Measurements from ENCODE around the gene AIF1L.

The AIF1L gene

GRCh38 chr9:131090025-131090787 lies 6.1 kb upstream of the AIF1L start:
- Histone ChIP-seq H3K36me3 (ENCODE audit: control insufficient read depth in 5 of 5, insufficient read depth in 5 of 5, low read length in 5 of 5) (no peaks in the 10 kb centered on the region), H3K4me1 (ENCODE audit: control insufficient read depth in 5 of 5, insufficient read depth in 5 of 5, low read length in 5 of 5) (no peaks in the 10 kb centered on the region), H3K9me3 (ENCODE audit: control insufficient read depth in 5 of 5, low read length in 5 of 5) (no peaks in the 10 kb centered on the region), H3K4me3 (ENCODE audit: low read depth in 1 of 5, low read length in 5 of 5) (no peak overlapping the region), H3K27me3 (ENCODE audit: control insufficient read depth in 5 of 5, insufficient read depth in 4 of 5, low read length in 5 of 5) (peaks cover 12 to 22% (median 20%) of the 10 kb centered on the region in 5 donors), H3K9ac (ENCODE audit: low read length in 5 of 5) (no peak overlapping the region), H3K27ac (ENCODE audit: low read depth, low read length) (no peak overlapping the region)

- Histone ChIP-seq H3K36me3 (ENCODE audit: control insufficient read depth in 5 of 5, insufficient read depth in 5 of 5, low read length in 5 of 5) (no peaks in the 10 kb centered on the region), H3K4me3 (ENCODE audit: low read depth in 1 of 5, low read length in 5 of 5) (no peak overlapping the region), H3K27me3 (ENCODE audit: control insufficient read depth in 5 of 5, insufficient read depth in 4 of 5, low read length in 5 of 5) (peaks cover 19 to 27% (median 23%) of the 10 kb centered on the region in 5 donors), H3K4me1 (ENCODE audit: control insufficient read depth in 5 of 5, insufficient read depth in 5 of 5, low read length in 5 of 5) (peaks cover 1 to 8% (median 6%) of the 10 kb centered on the region in 5 donors), H3K9ac (ENCODE audit: low read length in 5 of 5) (no peak overlapping the region), H3K27ac (ENCODE audit: low read depth, low read length) (no peak overlapping the region), H3K9me3 (ENCODE audit: control insufficient read depth in 5 of 5, low read length in 5 of 5) (no peaks in the 10 kb centered on the region)
Measured at GRCh38 chr9:131091352-131091992, 4.9 kb upstream of the AIF1L start.

DNA sequence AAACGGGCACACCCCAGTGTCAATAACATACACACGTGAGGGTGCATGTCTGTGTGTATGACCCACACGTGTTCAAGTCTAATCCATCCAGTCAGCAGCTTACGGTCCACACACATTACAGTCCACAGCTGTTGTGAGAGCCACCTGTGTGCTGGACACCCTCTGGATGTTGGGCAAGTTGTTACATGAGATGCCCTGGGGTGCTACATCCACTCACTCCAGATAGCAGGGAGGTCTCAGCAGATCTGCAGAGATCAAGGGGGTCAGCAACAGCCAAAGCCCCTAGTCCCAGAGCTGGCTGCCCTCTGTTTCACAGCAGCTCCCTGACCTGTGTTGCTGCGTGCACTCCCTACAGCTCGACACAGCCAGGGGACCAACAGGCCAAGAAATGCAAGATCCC lies 4.3 kb upstream of the AIF1L start:
- no peak overlapping the region for H3K9ac ChIP-seq (ENCODE audit: low read length in 5 of 5)
- H3K36me3 ChIP-seq (ENCODE audit: control insufficient read depth in 5 of 5, insufficient read depth in 5 of 5, low read length in 5 of 5), result no peaks in the 10 kb centered on the region
- H3K4me3 ChIP-seq (ENCODE audit: low read depth in 1 of 5, low read length in 5 of 5), result no peak overlapping the region
- peaks cover 2 to 14% (median 10%) of the 10 kb centered on the region in 5 donors for H3K4me1 ChIP-seq (ENCODE audit: control insufficient read depth in 5 of 5, insufficient read depth in 5 of 5, low read length in 5 of 5)
- no peaks in the 10 kb centered on the region for H3K9me3 ChIP-seq (ENCODE audit: control insufficient read depth in 5 of 5, low read length in 5 of 5)
- peaks cover 22 to 33% (median 28%) of the 10 kb centered on the region in 5 donors for H3K27me3 ChIP-seq (ENCODE audit: control insufficient read depth in 5 of 5, insufficient read depth in 4 of 5, low read length in 5 of 5)
- H3K27ac ChIP-seq (ENCODE audit: low read depth, low read length), result no peak overlapping the region

GRCh38 chr9:131092548-131093440 lies 3.5 kb upstream of the AIF1L start:
- H3K27ac ChIP-seq (ENCODE audit: low read depth, low read length), result no peak overlapping the region
- H3K4me3 ChIP-seq (ENCODE audit: low read depth in 1 of 5, low read length in 5 of 5), result no peak overlapping the region
- H3K9ac ChIP-seq (ENCODE audit: low read length in 5 of 5), result no peak overlapping the region
- H3K9me3 ChIP-seq (ENCODE audit: control insufficient read depth in 5 of 5, low read length in 5 of 5), result no peaks in the 10 kb centered on the region
- H3K4me1 ChIP-seq (ENCODE audit: control insufficient read depth in 5 of 5, insufficient read depth in 5 of 5, low read length in 5 of 5), result peaks cover 2 to 21% (median 16%) of the 10 kb centered on the region in 5 donors
- H3K36me3 ChIP-seq (ENCODE audit: control insufficient read depth in 5 of 5, insufficient read depth in 5 of 5, low read length in 5 of 5), result no peaks in the 10 kb centered on the region
- peaks cover 25 to 39% (median 34%) of the 10 kb centered on the region in 5 donors for H3K27me3 ChIP-seq (ENCODE audit: control insufficient read depth in 5 of 5, insufficient read depth in 4 of 5, low read length in 5 of 5)

DNA sequence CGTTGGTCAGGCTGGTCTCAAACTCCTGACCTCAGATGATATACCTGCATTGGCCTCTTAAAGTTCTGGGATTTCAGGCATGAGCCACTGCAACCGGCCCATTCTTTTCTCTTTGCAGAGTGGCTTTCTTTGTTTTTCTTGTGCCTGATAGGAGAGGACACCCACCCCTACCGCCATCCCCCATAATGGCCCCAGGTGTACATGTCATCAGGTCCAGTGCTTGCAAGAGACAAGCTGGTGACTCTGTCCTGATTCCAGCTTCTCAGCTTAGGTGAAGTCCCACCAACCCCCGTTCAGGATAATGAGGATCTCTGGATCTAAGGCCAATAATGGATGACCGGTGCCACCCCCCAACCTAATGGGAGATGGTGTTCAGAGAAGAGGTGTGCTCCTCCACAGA lies 2.3 kb upstream of the AIF1L start:
- no peaks in the 10 kb centered on the region for H3K9me3 ChIP-seq (ENCODE audit: control insufficient read depth in 5 of 5, low read length in 5 of 5)
- H3K9ac ChIP-seq (ENCODE audit: low read length in 5 of 5), result no peak overlapping the region
- no peak overlapping the region for H3K4me3 ChIP-seq (ENCODE audit: low read depth in 1 of 5, low read length in 5 of 5)
- peaks cover 2 to 33% (median 26%) of the 10 kb centered on the region in 5 donors for H3K4me1 ChIP-seq (ENCODE audit: control insufficient read depth in 5 of 5, insufficient read depth in 5 of 5, low read length in 5 of 5)
- H3K27ac ChIP-seq (ENCODE audit: low read depth, low read length), result no peak overlapping the region
- H3K36me3 ChIP-seq (ENCODE audit: control insufficient read depth in 5 of 5, insufficient read depth in 5 of 5, low read length in 5 of 5), result no peaks in the 10 kb centered on the region
- peaks cover 25 to 48% (median 42%) of the 10 kb centered on the region in 5 donors for H3K27me3 ChIP-seq (ENCODE audit: control insufficient read depth in 5 of 5, insufficient read depth in 4 of 5, low read length in 5 of 5)

GRCh38 chr9:131094622-131095021 lies 1.7 kb upstream of the AIF1L start:
- peaks cover 2 to 38% (median 27%) of the 10 kb centered on the region in 5 donors for H3K4me1 ChIP-seq (ENCODE audit: control insufficient read depth in 5 of 5, insufficient read depth in 5 of 5, low read length in 5 of 5)
- no peaks in the 10 kb centered on the region for H3K9me3 ChIP-seq (ENCODE audit: control insufficient read depth in 5 of 5, low read length in 5 of 5)
- peaks cover 25 to 51% (median 42%) of the 10 kb centered on the region in 5 donors for H3K27me3 ChIP-seq (ENCODE audit: control insufficient read depth in 5 of 5, insufficient read depth in 4 of 5, low read length in 5 of 5)
- no peak overlapping the region for H3K27ac ChIP-seq (ENCODE audit: low read depth, low read length)
- no peak overlapping the region for H3K9ac ChIP-seq (ENCODE audit: low read length in 5 of 5)
- H3K4me3 ChIP-seq (ENCODE audit: low read depth in 1 of 5, low read length in 5 of 5), result no peak overlapping the region
- H3K36me3 ChIP-seq (ENCODE audit: control insufficient read depth in 5 of 5, insufficient read depth in 5 of 5, low read length in 5 of 5), result no peaks in the 10 kb centered on the region

- H3K4me3 ChIP-seq (ENCODE audit: low read depth in 1 of 5, low read length in 5 of 5), result peak overlapping the region in 4 of 5 donors; percentile 32 to 81 (median 46)
- H3K27ac ChIP-seq (ENCODE audit: low read depth, low read length), result no peak overlapping the region
- H3K9me3 ChIP-seq (ENCODE audit: control insufficient read depth in 5 of 5, low read length in 5 of 5), result no peaks in the 10 kb centered on the region
- H3K27me3 ChIP-seq (ENCODE audit: control insufficient read depth in 5 of 5, insufficient read depth in 4 of 5, low read length in 5 of 5), result peaks cover 25 to 51% (median 42%) of the 10 kb centered on the region in 5 donors
- H3K4me1 ChIP-seq (ENCODE audit: control insufficient read depth in 5 of 5, insufficient read depth in 5 of 5, low read length in 5 of 5), result peaks cover 2 to 46% (median 31%) of the 10 kb centered on the region in 5 donors
- no peaks in the 10 kb centered on the region for H3K36me3 ChIP-seq (ENCODE audit: control insufficient read depth in 5 of 5, insufficient read depth in 5 of 5, low read length in 5 of 5)
- no peak overlapping the region for H3K9ac ChIP-seq (ENCODE audit: low read length in 5 of 5)
Measured at GRCh38 chr9:131095666-131096268, 564 bp upstream of the AIF1L start.

- Histone ChIP-seq H3K9ac (ENCODE audit: low read length in 5 of 5) (peak overlapping the region in 3 of 5 donors; percentile 14 to 66 (median 32)), H3K4me1 (ENCODE audit: control insufficient read depth in 5 of 5, insufficient read depth in 5 of 5, low read length in 5 of 5) (peaks cover 2 to 59% (median 31%) of the 10 kb centered on the region in 5 donors), H3K27me3 (ENCODE audit: control insufficient read depth in 5 of 5, insufficient read depth in 4 of 5, low read length in 5 of 5) (peaks cover 25 to 51% (median 42%) of the 10 kb centered on the region in 5 donors), H3K9me3 (ENCODE audit: control insufficient read depth in 5 of 5, low read length in 5 of 5) (no peaks in the 10 kb centered on the region), H3K27ac (ENCODE audit: low read depth, low read length) (no peak overlapping the region), H3K4me3 (ENCODE audit: low read depth in 1 of 5, low read length in 5 of 5) (peak overlapping the region; percentile 48 to 81 (median 64)), H3K36me3 (ENCODE audit: control insufficient read depth in 5 of 5, insufficient read depth in 5 of 5, low read length in 5 of 5) (no peaks in the 10 kb centered on the region)
Measured at GRCh38 chr9:131097126-131097947, 1.0 kb downstream of the AIF1L start.

DNA sequence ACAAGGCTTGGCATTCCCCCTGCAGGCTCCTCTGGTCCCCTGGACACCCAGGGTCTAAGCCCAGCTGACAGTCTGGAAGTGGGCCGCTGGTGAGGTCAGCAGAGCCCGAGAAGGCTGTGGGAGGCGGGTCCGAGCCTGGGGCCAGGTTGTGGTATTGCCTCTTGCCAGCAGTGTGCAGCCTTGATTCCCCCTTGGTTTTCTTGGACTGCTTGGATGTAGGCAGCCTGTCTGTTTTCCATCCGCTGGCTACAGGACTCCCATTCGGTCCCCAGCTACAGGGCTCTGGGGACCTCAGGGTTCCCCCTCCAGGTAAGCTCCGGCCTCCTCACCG lies 1.6 kb downstream of the AIF1L start:
- Histone ChIP-seq H3K4me1 (ENCODE audit: control insufficient read depth in 5 of 5, insufficient read depth in 5 of 5, low read length in 5 of 5) (peaks cover 2 to 65% (median 31%) of the 10 kb centered on the region in 5 donors), H3K9me3 (ENCODE audit: control insufficient read depth in 5 of 5, low read length in 5 of 5) (no peaks in the 10 kb centered on the region), H3K4me3 (ENCODE audit: low read depth in 1 of 5, low read length in 5 of 5) (peak overlapping the region in 4 of 5 donors; percentile 48 to 81 (median 66)), H3K27ac (ENCODE audit: low read depth, low read length) (peak overlapping the region; percentile 30), H3K27me3 (ENCODE audit: control insufficient read depth in 5 of 5, insufficient read depth in 4 of 5, low read length in 5 of 5) (peaks cover 21 to 47% (median 42%) of the 10 kb centered on the region in 5 donors), H3K36me3 (ENCODE audit: control insufficient read depth in 5 of 5, insufficient read depth in 5 of 5, low read length in 5 of 5) (no peaks in the 10 kb centered on the region), H3K9ac (ENCODE audit: low read length in 5 of 5) (peak overlapping the region in 3 of 5 donors; percentile 14 to 66 (median 64))
